Tibial nerve (tissue), 4 donors: Measurements from ENCODE around the gene OR10H1.
"Not testable (repeated sequence)": the region's sequence is repeated elsewhere in the genome, so short reads cannot be mapped to it uniquely, and the experiment has no call there.

Source experiments
- EP300 ChIP-seq, 2 donors: sonication (generic); formaldehyde crosslinking; IDR thresholded peaks; one replicate each; pipeline ENCODE4 v1.6.1; 2017; ENCODE audit warnings: antibody characterized with exemption in 2 of 2, mild to moderate bottlenecking in 1 of 2
- POLR2A ChIP-seq, 2 donors: fragments of 450-650 bp; IDR thresholded peaks; one replicate each; pipeline ENCODE4 v1.6.1; 2017; ENCODE audit warnings: antibody characterized with exemption in 2 of 2, mild to moderate bottlenecking in 2 of 2, moderate library complexity in 2 of 2
- TF ChIP-seq, protein P1 (sequence below), 5 experiments: fragments of 200-600 bp in 3 of 5; fragments of 450-650 bp in 2 of 5; sonication (generic) in 3 of 5; IDR thresholded peaks; one replicate each; pipeline ENCODE4 v1.5.1; 2016 to 2019; ENCODE audit warnings: antibody characterized with exemption in 5 of 5, mild to moderate bottlenecking in 3 of 5, moderate library complexity in 2 of 5

- not testable (repeated sequence) for TF ChIP-seq POLR2A, EP300 (IDR thresholded peaks at IDR 0.05)
- TF ChIP-seq, protein P1, sequence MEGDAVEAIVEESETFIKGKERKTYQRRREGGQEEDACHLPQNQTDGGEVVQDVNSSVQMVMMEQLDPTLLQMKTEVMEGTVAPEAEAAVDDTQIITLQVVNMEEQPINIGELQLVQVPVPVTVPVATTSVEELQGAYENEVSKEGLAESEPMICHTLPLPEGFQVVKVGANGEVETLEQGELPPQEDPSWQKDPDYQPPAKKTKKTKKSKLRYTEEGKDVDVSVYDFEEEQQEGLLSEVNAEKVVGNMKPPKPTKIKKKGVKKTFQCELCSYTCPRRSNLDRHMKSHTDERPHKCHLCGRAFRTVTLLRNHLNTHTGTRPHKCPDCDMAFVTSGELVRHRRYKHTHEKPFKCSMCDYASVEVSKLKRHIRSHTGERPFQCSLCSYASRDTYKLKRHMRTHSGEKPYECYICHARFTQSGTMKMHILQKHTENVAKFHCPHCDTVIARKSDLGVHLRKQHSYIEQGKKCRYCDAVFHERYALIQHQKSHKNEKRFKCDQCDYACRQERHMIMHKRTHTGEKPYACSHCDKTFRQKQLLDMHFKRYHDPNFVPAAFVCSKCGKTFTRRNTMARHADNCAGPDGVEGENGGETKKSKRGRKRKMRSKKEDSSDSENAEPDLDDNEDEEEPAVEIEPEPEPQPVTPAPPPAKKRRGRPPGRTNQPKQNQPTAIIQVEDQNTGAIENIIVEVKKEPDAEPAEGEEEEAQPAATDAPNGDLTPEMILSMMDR (IDR thresholded peaks at IDR 0.05): not testable (repeated sequence)
These were observed 41.3 kb downstream of the OR10H1 start for GRCh38 chr19:15774159-15774558.
